CD8-positive, alpha-beta memory T cell (primary cell): ENCODE measurements around the gene MYOM1. TPM values are rescaled to one million over a fixed set of nuclear protein-coding genes. Genes with fewer than 3 reads are reported as not detected.
"Not testable (repeated sequence)": the region's sequence is repeated elsewhere in the genome, so short reads cannot be mapped to it uniquely, and the experiment has no call there.

Experiments
- CTCF ChIA-PET: fragments of 350-600 bp; sonication (Branson Sonifier 250); formaldehyde crosslinking; loops from one replicate; lab custom pipeline; 2021; ENCODE audit warnings: antibody characterized with exemption; lab: Charles Lee
- POLR2A ChIA-PET: fragments of 350-600 bp; sonication (Branson Sonifier 250); formaldehyde crosslinking; loops from one replicate; lab custom pipeline; 2021; ENCODE audit warnings: antibody characterized with exemption; lab: Charles Lee
- DNase-seq, 5 donors: peaks; one replicate each; pipeline versions ENCODE4 v3.0.0 to v3.0.0-alpha.2; 2020 to 2022; ENCODE audit warnings: mixed read lengths in 1 of 5
- H3K27ac ChIP-seq: one replicate; pipeline ENCODE4 v1.7.0; 2013; ENCODE audit warnings: low read depth, mild to moderate bottlenecking, low read length, moderate library complexity
- H3K27me3 ChIP-seq: 2 replicates; pipeline ENCODE4 v1.7.0; 2013; ENCODE audit warnings: low read length, mild to moderate bottlenecking; ENCODE audit not compliant: insufficient read depth, poor library complexity, severe bottlenecking
- H3K36me3 ChIP-seq: 2 replicates; pipeline ENCODE4 v1.7.0; 2013; ENCODE audit warnings: mild to moderate bottlenecking, low read length, moderate library complexity; ENCODE audit not compliant: insufficient read depth
- H3K4me1 ChIP-seq: 2 replicates; pipeline ENCODE4 v1.7.0; 2013; ENCODE audit warnings: mild to moderate bottlenecking, low read length, moderate library complexity; ENCODE audit not compliant: insufficient read depth
- H3K4me3 ChIP-seq: 2 replicates; pipeline ENCODE4 v1.7.0; 2013; ENCODE audit warnings: mild to moderate bottlenecking, low read length
- H3K9me3 ChIP-seq: 2 replicates; pipeline ENCODE4 v1.7.0; 2013; ENCODE audit warnings: mild to moderate bottlenecking, low read length
- H3K27ac Mint-ChIP-seq, 8 donors: one replicate each; pipeline ENCODE4 v1.8.0; 2020 to 2021; ENCODE audit warnings: mixed read lengths in 8 of 8, mild to moderate bottlenecking in 6 of 8, inconsistent platforms in 3 of 8, moderate library complexity in 3 of 8
- H3K27me3 Mint-ChIP-seq, 2 donors: one replicate each; pipeline ENCODE4 v1.8.0; 2020 to 2021; ENCODE audit warnings: mixed read lengths in 2 of 2, mild to moderate bottlenecking in 1 of 2, moderate library complexity in 1 of 2
- H3K36me3 Mint-ChIP-seq, 3 donors: one replicate each; pipeline ENCODE4 v1.8.0; 2020 to 2021; ENCODE audit warnings: mixed read lengths in 3 of 3, inconsistent platforms in 1 of 3, mild to moderate bottlenecking in 1 of 3
- H3K4me1 Mint-ChIP-seq, 3 donors: one replicate each; pipeline ENCODE4 v1.8.0; 2020 to 2021; ENCODE audit warnings: mixed read lengths in 3 of 3, inconsistent platforms in 1 of 3, mild to moderate bottlenecking in 1 of 3
- H3K4me3 Mint-ChIP-seq, 7 donors: one replicate each; pipeline ENCODE4 v1.8.0; 2020 to 2021; ENCODE audit warnings: mixed read lengths in 7 of 7, mild to moderate bottlenecking in 6 of 7, moderate library complexity in 4 of 7, inconsistent platforms in 2 of 7
- H3K9me3 Mint-ChIP-seq, 5 donors: one replicate each; pipeline ENCODE4 v1.8.0; 2020 to 2022; ENCODE audit warnings: mixed read lengths in 5 of 5, mild to moderate bottlenecking in 3 of 5, moderate library complexity in 2 of 5, inconsistent platforms in 1 of 5
- polyA plus RNA-seq: library from polyadenylated mRNA; unstranded; fragments of 300-500 nt; fragmentation: Illumina TruSeq; gene quantifications from one replicate; pipeline ENCODE4 v1.2.3, GENCODE V29; 2021
- total RNA-seq, 2 experiments: library from RNA; stranded (reverse); gene quantifications; one replicate each; pipeline ENCODE4 v1.2.3, GENCODE V29; 2021

The MYOM1 gene
- total and polyA plus RNA-seq, 3 experiments from 2014 or later: 0.84 to 1.2 (median 0.92) TPM

DNA sequence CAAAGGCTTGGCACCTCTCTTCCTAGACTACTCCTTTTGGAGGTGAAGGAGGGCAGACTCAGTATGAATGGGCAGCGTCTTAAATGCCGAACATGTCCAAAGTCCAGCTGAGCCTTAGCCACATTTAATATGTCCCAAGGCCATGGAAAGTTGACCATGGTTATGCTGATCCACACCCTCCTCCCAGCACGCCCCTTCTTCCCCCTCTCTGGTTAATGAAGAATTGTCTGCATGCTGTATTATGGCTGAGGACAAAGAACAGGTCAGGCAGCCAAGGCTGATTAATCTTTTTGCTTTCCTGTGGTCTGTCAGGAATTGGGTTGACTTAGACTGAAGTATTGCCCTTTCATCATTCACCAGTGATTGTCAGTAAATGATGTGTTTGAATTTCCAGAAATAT, 5.8 kb upstream of the MYOM1 start:
- ChIA-PET CTCF (no interaction called here), POLR2A (no interaction called here)
- H3K36me3 ChIP-seq: no peaks in the 10 kb centered on the region
- H3K4me1 ChIP-seq: no peaks in the 10 kb centered on the region
- peaks cover 0 to 6% (median 2%) of the 10 kb centered on the region in 3 donors for H3K36me3 Mint-ChIP-seq
- no peak overlapping the region for H3K4me3 Mint-ChIP-seq
- no peaks in the 10 kb centered on the region for H3K27me3 ChIP-seq
- no peaks in the 10 kb centered on the region for H3K9me3 Mint-ChIP-seq
- no peak overlapping the region for H3K27ac Mint-ChIP-seq
- H3K27me3 Mint-ChIP-seq: peaks cover 0 to 1% of the 10 kb centered on the region in 2 donors
- DNase-seq: no peak
- H3K4me3 ChIP-seq: no peak overlapping the region
- H3K27ac ChIP-seq: no peak overlapping the region
- no peaks in the 10 kb centered on the region for H3K4me1 Mint-ChIP-seq
- H3K9me3 ChIP-seq: no peaks in the 10 kb centered on the region

DNA sequence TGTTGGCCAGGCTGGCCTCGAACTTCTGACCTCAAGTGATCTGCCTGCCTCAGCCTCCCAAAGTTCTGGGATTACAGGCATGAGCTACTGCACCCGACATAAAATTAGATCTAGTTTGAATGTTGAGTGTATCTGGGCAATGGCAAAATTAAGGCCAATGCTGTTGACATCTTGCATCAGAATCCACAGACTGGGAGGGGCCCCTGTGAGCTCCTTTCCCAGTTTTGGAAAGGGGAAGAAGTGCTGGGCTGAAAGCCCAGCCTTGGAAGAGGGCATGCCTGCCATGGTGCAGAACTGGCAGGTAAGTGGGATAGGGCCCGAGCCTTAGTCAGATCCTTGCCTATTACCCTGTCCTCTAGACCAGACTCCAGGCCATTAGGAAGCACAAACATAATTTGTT, 4.5 kb upstream of the MYOM1 start:
- Histone ChIP-seq H3K4me3 (no peak overlapping the region), H3K36me3 (no peaks in the 10 kb centered on the region), H3K27me3 (no peaks in the 10 kb centered on the region), H3K9me3 (no peaks in the 10 kb centered on the region), H3K4me1 (no peaks in the 10 kb centered on the region), H3K27ac (no peak overlapping the region)
- peaks cover 0 to 6% (median 2%) of the 10 kb centered on the region in 3 donors for H3K36me3 Mint-ChIP-seq
- peaks cover 0 to 1% of the 10 kb centered on the region in 2 donors for H3K27me3 Mint-ChIP-seq
- ChIA-PET POLR2A (no interaction called here), CTCF (no interaction called here)
- H3K4me1 Mint-ChIP-seq: no peaks in the 10 kb centered on the region
- H3K27ac Mint-ChIP-seq: no peak overlapping the region
- no peak overlapping the region for H3K4me3 Mint-ChIP-seq
- no peak for DNase-seq
- no peaks in the 10 kb centered on the region for H3K9me3 Mint-ChIP-seq

DNA sequence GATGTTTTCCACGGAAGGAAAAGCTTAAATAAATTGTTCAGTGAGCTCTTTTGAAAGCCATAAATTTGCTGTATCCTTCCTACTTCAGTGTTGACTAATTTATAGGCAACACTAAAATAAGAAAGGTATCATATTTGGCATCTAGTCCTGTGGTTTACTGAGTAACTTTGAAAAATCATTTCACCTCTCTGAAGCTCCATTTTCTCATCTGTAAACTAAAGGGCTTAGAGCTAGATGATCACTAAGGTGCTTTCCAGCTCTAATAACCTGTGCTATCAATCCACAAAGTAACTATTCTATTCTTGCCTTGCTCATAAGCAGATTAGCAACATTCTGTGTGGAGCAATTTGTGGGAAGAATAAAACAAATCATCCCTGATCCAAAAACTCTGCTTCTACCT, 3.6 kb upstream of the MYOM1 start:
- DNase-seq: no peak
- Mint-ChIP-seq H3K36me3 (peaks cover 0 to 6% (median 2%) of the 10 kb centered on the region in 3 donors), H3K27me3 (peaks cover 0 to 1% of the 10 kb centered on the region in 2 donors), H3K27ac (no peak overlapping the region), H3K9me3 (no peaks in the 10 kb centered on the region), H3K4me3 (no peak overlapping the region), H3K4me1 (no peaks in the 10 kb centered on the region)
- CTCF ChIA-PET: no interaction called here
- Histone ChIP-seq H3K9me3 (no peaks in the 10 kb centered on the region), H3K27ac (no peak overlapping the region), H3K4me1 (no peaks in the 10 kb centered on the region), H3K36me3 (no peaks in the 10 kb centered on the region), H3K27me3 (no peaks in the 10 kb centered on the region), H3K4me3 (no peak overlapping the region)
- POLR2A ChIA-PET: no interaction called here

DNA sequence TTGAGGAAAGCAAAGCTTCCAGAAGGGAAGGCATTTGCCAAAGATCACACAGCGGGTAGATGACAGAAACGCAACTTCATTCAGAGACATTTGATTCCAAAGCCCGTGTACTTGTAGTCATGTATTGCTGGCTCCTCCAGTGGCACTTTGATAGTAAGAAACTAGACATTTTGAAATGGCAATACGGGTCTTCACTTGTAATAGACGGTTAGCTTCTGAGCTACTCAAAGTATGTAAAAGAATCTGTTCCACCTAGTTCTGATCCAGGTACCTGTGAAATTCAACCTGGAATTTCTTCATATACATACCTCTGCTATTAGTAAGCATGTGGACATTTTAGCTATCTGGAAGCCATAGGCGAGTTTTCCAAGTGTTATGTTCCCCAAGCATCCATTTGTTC, 1.7 kb upstream of the MYOM1 start:
- peaks cover 0 to under 1% of the 10 kb centered on the region in 2 donors for H3K27me3 Mint-ChIP-seq
- Histone ChIP-seq H3K36me3 (no peaks in the 10 kb centered on the region), H3K4me1 (no peaks in the 10 kb centered on the region), H3K9me3 (no peaks in the 10 kb centered on the region), H3K27me3 (no peaks in the 10 kb centered on the region), H3K27ac (no peak overlapping the region), H3K4me3 (no peak overlapping the region)
- no peak for DNase-seq
- no peak overlapping the region for H3K27ac Mint-ChIP-seq
- ChIA-PET CTCF (interaction anchor here (1.2 kb wide), 1 partner anchor 227 kb away, joined by 4 read pairs; no protein-coding TSS in a partner anchor), POLR2A (no interaction called here)
- peaks cover 0 to 6% (median 2%) of the 10 kb centered on the region in 3 donors for H3K36me3 Mint-ChIP-seq
- no peak overlapping the region for H3K4me3 Mint-ChIP-seq
- H3K9me3 Mint-ChIP-seq: no peaks in the 10 kb centered on the region
- H3K4me1 Mint-ChIP-seq: no peaks in the 10 kb centered on the region

DNA sequence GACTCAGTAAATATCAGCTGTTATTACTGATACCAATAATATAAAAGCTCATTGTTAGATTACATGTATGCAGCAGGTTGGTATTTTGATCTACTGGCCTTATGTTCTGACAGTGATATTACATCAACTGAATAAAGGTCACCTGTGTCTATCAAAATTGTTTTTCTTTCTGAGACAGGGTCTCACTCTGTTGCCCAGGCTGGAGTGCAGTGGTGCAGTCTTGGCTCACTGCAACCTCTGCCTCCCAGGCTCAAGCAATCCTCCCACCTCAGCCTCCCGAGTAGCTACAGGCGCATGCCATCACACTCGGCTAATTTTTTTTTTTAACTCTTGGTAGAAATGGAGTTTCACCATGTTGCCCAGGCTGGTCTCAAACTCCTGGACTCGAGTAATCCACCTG, 1.1 kb upstream of the MYOM1 start:
- H3K9me3 ChIP-seq, H3K27ac Mint-ChIP-seq, H3K36me3 Mint-ChIP-seq, POLR2A ChIA-PET, H3K27me3 Mint-ChIP-seq, DNase-seq, H3K36me3 ChIP-seq, H3K4me3 Mint-ChIP-seq, H3K27me3 ChIP-seq, H3K4me1 ChIP-seq, H3K4me1 Mint-ChIP-seq, H3K27ac ChIP-seq, H3K4me3 ChIP-seq, H3K9me3 Mint-ChIP-seq: not testable (repeated sequence)
- CTCF ChIA-PET: interaction anchor here (1.2 kb wide), 1 partner anchor 226 kb away, joined by 3 read pairs; no protein-coding TSS in a partner anchor

- POLR2A ChIA-PET: no interaction called here
- H3K27ac Mint-ChIP-seq: peak overlapping the region in 1 of 8 donors; percentile 25
- H3K4me3 Mint-ChIP-seq: no peak overlapping the region
Observed at GRCh38 chr18:3219241-3219630, 532 bp downstream of the MYOM1 start.

GRCh38 chr18:3218819-3219218, 949 bp downstream of the MYOM1 start:
- no peak overlapping the region for H3K27ac ChIP-seq
- ChIA-PET CTCF (no interaction called here), POLR2A (no interaction called here)
- H3K9me3 Mint-ChIP-seq: no peaks in the 10 kb centered on the region
- no peaks in the 10 kb centered on the region for H3K27me3 ChIP-seq
- no peak overlapping the region for H3K27ac Mint-ChIP-seq
- DNase-seq: no peak
- H3K27me3 Mint-ChIP-seq: no peaks in the 10 kb centered on the region
- no peaks in the 10 kb centered on the region for H3K36me3 ChIP-seq
- H3K4me3 ChIP-seq: no peak overlapping the region
- H3K4me1 ChIP-seq: peaks cover 1% of the 10 kb centered on the region
- H3K4me3 Mint-ChIP-seq: no peak overlapping the region
- no peaks in the 10 kb centered on the region for H3K9me3 ChIP-seq
- H3K4me1 Mint-ChIP-seq: peaks cover 0 to 6% (median 1%) of the 10 kb centered on the region in 3 donors
- peaks cover 0 to 6% (median 4%) of the 10 kb centered on the region in 3 donors for H3K36me3 Mint-ChIP-seq

More at GRCh38 chr18:3219241-3219630, 532 bp downstream of the MYOM1 start:
- Histone ChIP-seq H3K4me1 (no peaks in the 10 kb centered on the region), H3K36me3 (no peaks in the 10 kb centered on the region), H3K9me3 (no peaks in the 10 kb centered on the region), H3K4me3 (no peak overlapping the region), H3K27me3 (no peaks in the 10 kb centered on the region), H3K27ac (no peak overlapping the region)
- Mint-ChIP-seq H3K36me3 (peaks cover 0 to 6% (median 4%) of the 10 kb centered on the region in 3 donors), H3K4me1 (peaks cover 0 to 2% (median under 1%) of the 10 kb centered on the region in 3 donors), H3K9me3 (no peaks in the 10 kb centered on the region), H3K27me3 (no peaks in the 10 kb centered on the region)
- DNase-seq: no peak
- CTCF ChIA-PET: interaction anchor here (0.8 kb wide), 1 partner anchor 90 kb away, joined by 3 read pairs; no protein-coding TSS in a partner anchor

DNA sequence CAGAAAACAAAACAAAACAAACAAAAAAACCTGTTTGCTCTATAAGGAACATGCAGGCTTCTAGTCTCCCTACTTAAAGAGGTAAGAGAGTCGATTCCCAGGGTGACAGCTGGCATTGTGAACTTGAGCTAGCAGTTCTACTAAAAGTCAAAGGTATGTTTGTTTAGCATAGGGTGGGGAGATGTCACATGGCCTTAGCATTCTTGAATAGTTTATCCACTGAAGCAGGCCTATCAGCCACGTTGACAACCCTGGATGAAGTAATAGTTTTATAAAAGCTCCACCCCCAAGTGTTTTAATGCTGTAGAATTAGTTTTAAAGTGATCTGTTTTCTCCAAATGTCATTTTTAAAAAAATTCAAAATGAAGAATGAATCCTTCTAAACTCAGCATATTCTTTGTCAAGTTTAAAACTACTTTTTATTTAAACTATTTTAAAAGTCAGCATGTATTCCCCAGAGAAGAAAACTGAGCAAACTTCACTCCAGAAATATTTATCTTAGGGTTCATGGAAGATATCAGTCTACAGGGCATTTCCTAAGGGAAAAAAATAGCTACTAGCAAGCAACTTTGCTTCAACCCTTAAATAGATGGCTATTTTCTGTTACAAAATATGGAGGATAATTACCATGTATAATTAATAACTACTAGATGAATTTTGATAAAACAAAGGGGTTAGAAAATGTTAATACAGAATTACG, 1.7 kb downstream of the MYOM1 start:
- Histone ChIP-seq H3K4me3 (no peak overlapping the region), H3K27me3 (no peaks in the 10 kb centered on the region), H3K36me3 (no peaks in the 10 kb centered on the region), H3K9me3 (no peaks in the 10 kb centered on the region), H3K27ac (no peak overlapping the region), H3K4me1 (peaks cover 8% of the 10 kb centered on the region)
- H3K27ac Mint-ChIP-seq: peak overlapping the region in 1 of 8 donors; percentile 82
- H3K4me3 Mint-ChIP-seq: no peak overlapping the region
- peaks cover 6 to 13% (median 7%) of the 10 kb centered on the region in 3 donors for H3K4me1 Mint-ChIP-seq
- POLR2A ChIA-PET: no interaction called here
- H3K36me3 Mint-ChIP-seq: peaks cover 0 to 6% (median 5%) of the 10 kb centered on the region in 3 donors
- no peak for DNase-seq
- CTCF ChIA-PET: no interaction called here
- H3K9me3 Mint-ChIP-seq: no peaks in the 10 kb centered on the region
- no peaks in the 10 kb centered on the region for H3K27me3 Mint-ChIP-seq
